Ovary (tissue), 9 donors: Measurements from ENCODE around the gene CALR3. TPM values are rescaled to one million over a fixed set of nuclear protein-coding genes. Genes with fewer than 3 reads are reported as not detected.

Experiments
- DNase-seq, 5 donors: peaks; one replicate each; pipeline ENCODE4 v3.0.0-alpha.2; 2019 to 2020
- H3K27ac ChIP-seq, 2 donors: fragments of 200-600 bp; one replicate each; pipeline versions ENCODE4 v1.5.1 to v1.8.0; 2019 to 2022
- H3K27me3 ChIP-seq: fragments of 200-600 bp; one replicate; pipeline ENCODE4 v1.8.0; 2022
- H3K36me3 ChIP-seq: fragments of 200-600 bp; sonication (generic); one replicate; pipeline ENCODE4 v1.5.1; 2019
- H3K4me1 ChIP-seq: one replicate; pipeline ENCODE4 v1.8.1; 2013; ENCODE audit warnings: mild to moderate bottlenecking, moderate library complexity; ENCODE audit not compliant: insufficient read depth
- H3K4me3 ChIP-seq: fragments of 200-600 bp; sonication (generic); one replicate; pipeline ENCODE4 v1.5.1; 2017
- H3K9me3 ChIP-seq, 2 donors: fragments of 200-600 bp in 1 of 2; sonication (generic) in 1 of 2; one replicate each; pipeline versions ENCODE4 v1.5.1 to v1.8.1; 2013 to 2019; ENCODE audit warnings: mild to moderate bottlenecking in 1 of 2, moderate library complexity in 1 of 2
- EP300 ChIP-seq: sonication (generic); formaldehyde crosslinking; IDR thresholded peaks from one replicate; pipeline ENCODE4 v1.6.1; 2017; ENCODE audit warnings: antibody characterized with exemption
- POLR2A ChIP-seq: fragments of 450-650 bp; IDR thresholded peaks from one replicate; pipeline ENCODE4 v1.6.1; 2017; ENCODE audit warnings: antibody characterized with exemption, mild to moderate bottlenecking, moderate library complexity
- WGBS, 3 donors: extraction: QIAGEN DNeasy Blood & Tissue Kit in 1 of 3; methylation state at CpG; one replicate each; pipeline versions ENCODE4 v1.1.5 to v1.1.7; 2013 to 2017; 5-methylcytosine and 5-hydroxymethylcytosine counted together
- intact Hi-C, 4 donors: fragments of 100-400 bp; cut with DNase I; formaldehyde crosslinking; loops; one replicate each; pipeline versions ENCODE4 v1.11.0 to v1.15.1; 2022 to 2023
- polyA plus RNA-seq, 2 donors: library from polyadenylated mRNA; stranded (reverse); fragments of 200-250 nt in 1 of 2; fragments of 350-450 nt in 1 of 2; fragmentation: Illumina TruSeq in 1 of 2; extraction: RNeasy Lipid Tissue Mini Kit (QIAGEN cat#74804) in 1 of 2; gene quantifications; one replicate each; pipeline ENCODE4 v1.2.3, GENCODE V29; 2013 to 2014
- total RNA-seq, 7 donors: library from RNA; depleted of rRNA in 2 of 7; stranded (reverse); fragments of >200 nt in 2 of 7; fragmentation: NEBNext Ultra II Directional in 3 of 7; extraction: Animal tissue kit (Norgen Biotek cat#: 25700) in 3 of 7; gene quantifications; one replicate each; pipeline versions ENCODE4 v1.1.0 to v1.2.4, GENCODE V29; 2016 to 2023
- TF ChIP-seq, protein P1 (sequence below), 3 donors: fragments of 450-650 bp in 2 of 3; fragments of 200-600 bp in 1 of 3; IDR thresholded peaks; one replicate each; pipeline versions ENCODE4 v1.5.1 to v1.8.0; 2016 to 2022; ENCODE audit warnings: antibody characterized with exemption in 3 of 3, mild to moderate bottlenecking in 1 of 3
- donor health status: DM: no; HTN: no; CAD: no; lungs with moderate emphysema.
- donor health status: DM: no; HTN: no; CAD: no.
- donor health status: Bipolar disorder and iron deficiency.
- donor health status: DM: yes; HTN: yes; CAD: no.
- donor health status: DM: no; HTN: no; CAD: no.
- donor health status: DM: yes; HTN: yes; CAD: no.

Gene CALR3
- total and polyA plus RNA-seq, 9 donors, result not detected

DNA sequence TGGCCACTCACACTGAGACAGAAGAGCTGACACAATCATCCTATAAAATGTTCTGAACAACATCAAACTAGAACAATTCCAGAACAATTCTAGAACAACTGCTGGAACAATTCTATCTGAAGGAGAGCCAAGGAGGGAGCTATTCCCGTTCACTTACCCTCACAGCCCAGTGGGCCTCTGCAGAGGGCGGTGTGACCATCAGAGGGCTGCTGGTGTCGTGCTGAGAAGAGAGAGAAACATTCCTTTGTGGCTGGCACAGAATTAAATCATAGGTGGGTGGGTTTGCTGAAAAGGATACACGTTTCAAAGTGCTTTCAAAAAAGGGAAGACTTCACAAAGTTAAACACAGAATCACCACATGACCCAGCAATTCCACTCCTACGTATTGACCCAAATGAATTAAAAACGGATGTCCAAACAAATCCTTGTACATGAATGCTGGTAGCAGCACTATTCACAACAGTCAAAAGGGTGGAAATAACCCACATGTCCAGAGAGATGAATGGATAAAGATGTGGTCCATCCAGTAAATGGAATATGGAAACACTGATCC is 59.1 kb downstream of the CALR3 start:
- H3K27ac ChIP-seq, result peak overlapping the region in 1 of 2 donors; percentile 43
- no peaks in the 10 kb centered on the region for H3K27me3 ChIP-seq
- H3K36me3 ChIP-seq, result no peaks in the 10 kb centered on the region
- WGBS, 3 donors, result 63 to 69% (median 65%) methylated on average over 6 of the region's 6 CpGs
- TF ChIP-seq EP300 (no peak), POLR2A (no peak)
- TF ChIP-seq, protein P1, sequence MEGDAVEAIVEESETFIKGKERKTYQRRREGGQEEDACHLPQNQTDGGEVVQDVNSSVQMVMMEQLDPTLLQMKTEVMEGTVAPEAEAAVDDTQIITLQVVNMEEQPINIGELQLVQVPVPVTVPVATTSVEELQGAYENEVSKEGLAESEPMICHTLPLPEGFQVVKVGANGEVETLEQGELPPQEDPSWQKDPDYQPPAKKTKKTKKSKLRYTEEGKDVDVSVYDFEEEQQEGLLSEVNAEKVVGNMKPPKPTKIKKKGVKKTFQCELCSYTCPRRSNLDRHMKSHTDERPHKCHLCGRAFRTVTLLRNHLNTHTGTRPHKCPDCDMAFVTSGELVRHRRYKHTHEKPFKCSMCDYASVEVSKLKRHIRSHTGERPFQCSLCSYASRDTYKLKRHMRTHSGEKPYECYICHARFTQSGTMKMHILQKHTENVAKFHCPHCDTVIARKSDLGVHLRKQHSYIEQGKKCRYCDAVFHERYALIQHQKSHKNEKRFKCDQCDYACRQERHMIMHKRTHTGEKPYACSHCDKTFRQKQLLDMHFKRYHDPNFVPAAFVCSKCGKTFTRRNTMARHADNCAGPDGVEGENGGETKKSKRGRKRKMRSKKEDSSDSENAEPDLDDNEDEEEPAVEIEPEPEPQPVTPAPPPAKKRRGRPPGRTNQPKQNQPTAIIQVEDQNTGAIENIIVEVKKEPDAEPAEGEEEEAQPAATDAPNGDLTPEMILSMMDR (IDR thresholded peaks at IDR 0.05), result no peak
- no peak for DNase-seq
- no peaks in the 10 kb centered on the region for H3K9me3 ChIP-seq
- intact Hi-C loops, result no loop called here
- peaks cover 17% of the 10 kb centered on the region for H3K4me1 ChIP-seq
- H3K4me3 ChIP-seq, result no peak overlapping the region

DNA sequence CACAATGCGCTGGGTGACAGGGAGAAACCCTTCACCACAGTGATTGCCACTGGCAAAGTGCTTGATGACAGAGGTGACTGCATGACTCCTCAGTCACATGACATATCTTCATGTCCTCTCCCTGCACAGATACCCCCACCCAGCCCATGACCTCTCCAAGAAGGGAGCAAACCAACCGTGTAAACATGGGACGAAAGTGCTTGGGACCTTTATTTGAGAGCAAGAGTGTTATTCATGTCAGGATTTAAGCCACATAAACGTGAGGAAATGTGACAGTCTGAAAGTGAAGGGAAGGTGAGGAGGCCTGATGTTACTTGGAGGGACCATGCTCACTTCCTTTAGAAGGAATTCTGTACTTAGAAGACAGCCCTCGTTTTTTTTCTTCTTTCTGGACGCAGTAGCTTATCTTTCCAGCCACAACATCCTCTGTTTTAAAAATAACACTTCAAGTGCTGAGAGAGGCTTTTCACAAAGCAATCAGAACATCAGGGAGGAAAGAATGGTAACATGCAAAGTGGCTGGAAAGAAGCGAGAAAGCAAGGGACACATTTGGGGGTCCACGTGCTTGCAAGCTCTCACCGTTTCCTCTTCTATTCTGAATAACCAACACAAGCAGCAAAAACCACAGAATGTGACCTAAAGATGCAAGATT is 59.8 kb downstream of the CALR3 start:
- H3K4me1 ChIP-seq, result peaks cover 17% of the 10 kb centered on the region
- peak overlapping the region in 1 of 2 donors; percentile 43 for H3K27ac ChIP-seq
- no peaks in the 10 kb centered on the region for H3K36me3 ChIP-seq
- H3K9me3 ChIP-seq, result no peaks in the 10 kb centered on the region
- DNase-seq, result no peak
- no peak for TF ChIP-seq EP300
- TF ChIP-seq POLR2A, result no peak
- TF ChIP-seq, protein P1 (IDR thresholded peaks at IDR 0.05), result no peak
- WGBS, 3 donors, result 15 to 24% (median 17%) methylated on average over 9 of the region's 9 CpGs
- H3K27me3 ChIP-seq, result no peaks in the 10 kb centered on the region
- intact Hi-C loops, result no loop called here
- H3K4me3 ChIP-seq, result no peak overlapping the region

DNA sequence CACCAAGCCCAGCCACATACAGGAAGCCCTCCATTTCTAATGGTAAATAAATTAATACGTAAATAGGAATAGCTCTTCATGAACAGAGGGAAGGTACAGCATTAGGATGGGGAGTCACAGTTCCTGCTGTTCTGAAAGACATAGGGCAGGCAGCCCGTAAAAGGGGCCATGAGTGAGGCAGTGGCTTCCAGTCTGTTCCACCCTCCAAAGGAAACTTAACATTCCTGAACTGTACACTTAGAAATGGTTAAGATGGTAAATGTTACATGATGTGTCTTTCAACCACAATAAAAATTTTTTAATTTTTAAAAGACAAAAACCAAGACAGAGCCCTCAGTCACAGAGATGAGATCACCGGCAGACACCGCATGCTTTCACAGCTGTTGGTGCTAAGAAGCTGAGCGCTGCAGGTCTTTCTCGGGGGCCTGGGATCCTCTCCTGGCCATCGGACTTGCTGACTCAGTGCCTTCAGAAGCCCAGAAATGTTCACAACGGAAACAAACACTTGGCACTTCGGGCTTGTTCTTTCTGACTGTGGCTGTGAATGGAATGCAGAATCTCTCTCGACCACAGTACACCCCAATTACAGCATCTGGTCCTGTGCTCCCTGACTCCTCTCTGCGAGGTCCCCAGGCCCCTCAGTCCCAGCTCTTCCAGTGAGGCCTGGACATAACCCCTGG is 60.6 kb downstream of the CALR3 start:
- Histone ChIP-seq H3K9me3 (no peaks in the 10 kb centered on the region), H3K27me3 (no peaks in the 10 kb centered on the region), H3K27ac (peak overlapping the region in 1 of 2 donors; percentile 43), H3K4me3 (no peak overlapping the region), H3K4me1 (peaks cover 17% of the 10 kb centered on the region), H3K36me3 (no peaks in the 10 kb centered on the region)
- TF ChIP-seq POLR2A, result no peak
- no peak for TF ChIP-seq EP300
- TF ChIP-seq, protein P1 (IDR thresholded peaks at IDR 0.05), result no peak
- WGBS, 3 donors, result 16 to 20% (median 16%) methylated on average over 11 of the region's 11 CpGs
- intact Hi-C loops, result no loop called here
- DNase-seq, result peak; percentile 71 to 80 (median 78)

DNA sequence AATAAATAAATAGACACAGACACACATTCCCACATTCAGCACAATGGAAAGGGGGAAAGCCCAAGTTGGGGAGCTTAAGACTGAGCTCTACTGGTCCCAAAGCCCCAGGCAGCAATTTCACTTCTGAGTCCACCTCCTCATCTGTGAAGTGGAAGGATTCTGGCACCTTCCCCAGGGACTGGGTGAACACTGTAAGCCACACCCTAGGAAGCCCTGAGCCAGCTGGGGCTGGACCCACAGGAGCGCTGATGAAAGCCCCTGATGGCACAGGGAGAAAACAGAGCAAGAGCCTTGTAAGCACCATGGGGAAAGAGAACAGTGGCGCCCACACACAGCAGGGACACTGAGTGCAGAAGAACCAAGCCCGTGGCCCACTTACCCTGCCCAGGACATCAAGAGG is 62.0 kb downstream of the CALR3 start:
- TF ChIP-seq, protein P1 (IDR thresholded peaks at IDR 0.05), result no peak
- TF ChIP-seq POLR2A (no peak), EP300 (no peak)
- H3K4me3 ChIP-seq, result no peak overlapping the region
- intact Hi-C loops, result no loop called here
- H3K27ac ChIP-seq, result no peak overlapping the region
- no peaks in the 10 kb centered on the region for H3K27me3 ChIP-seq
- 93 to 97% (median 96%) methylated on average over 3 of the region's 3 CpGs for WGBS, 3 donors
- no peaks in the 10 kb centered on the region for H3K36me3 ChIP-seq
- H3K4me1 ChIP-seq, result peaks cover 17% of the 10 kb centered on the region
- DNase-seq, result no peak
- no peaks in the 10 kb centered on the region for H3K9me3 ChIP-seq
